ENCODE data around the gene DYSF.

- TF ChIP-seq CTCF (conservative IDR thresholded peaks at IDR 0.05; ENCODE audit: low read depth, low read length), result no peak
- TF ChIP-seq EZH2 (IDR thresholded peaks at IDR 0.05; ENCODE audit: borderline replicate concordance, low read depth, low read length, poor library complexity, severe bottlenecking), result no peak
These were observed 49.8 kb downstream of the DYSF start for GRCh38 chr2:71502941-71503738.
